ENCODE data around the gene MRPL1. TPM values are rescaled to one million over a fixed set of nuclear protein-coding genes. Genes with fewer than 3 reads are reported as not detected.

Gene MRPL1
- polyA plus RNA-seq (2013, experiment 1 of 2; ENCODE audit: insufficient read length): 29.0 TPM
- polyA plus RNA-seq (2013, experiment 2 of 2; ENCODE audit: insufficient read length): 32.7 TPM

DNA sequence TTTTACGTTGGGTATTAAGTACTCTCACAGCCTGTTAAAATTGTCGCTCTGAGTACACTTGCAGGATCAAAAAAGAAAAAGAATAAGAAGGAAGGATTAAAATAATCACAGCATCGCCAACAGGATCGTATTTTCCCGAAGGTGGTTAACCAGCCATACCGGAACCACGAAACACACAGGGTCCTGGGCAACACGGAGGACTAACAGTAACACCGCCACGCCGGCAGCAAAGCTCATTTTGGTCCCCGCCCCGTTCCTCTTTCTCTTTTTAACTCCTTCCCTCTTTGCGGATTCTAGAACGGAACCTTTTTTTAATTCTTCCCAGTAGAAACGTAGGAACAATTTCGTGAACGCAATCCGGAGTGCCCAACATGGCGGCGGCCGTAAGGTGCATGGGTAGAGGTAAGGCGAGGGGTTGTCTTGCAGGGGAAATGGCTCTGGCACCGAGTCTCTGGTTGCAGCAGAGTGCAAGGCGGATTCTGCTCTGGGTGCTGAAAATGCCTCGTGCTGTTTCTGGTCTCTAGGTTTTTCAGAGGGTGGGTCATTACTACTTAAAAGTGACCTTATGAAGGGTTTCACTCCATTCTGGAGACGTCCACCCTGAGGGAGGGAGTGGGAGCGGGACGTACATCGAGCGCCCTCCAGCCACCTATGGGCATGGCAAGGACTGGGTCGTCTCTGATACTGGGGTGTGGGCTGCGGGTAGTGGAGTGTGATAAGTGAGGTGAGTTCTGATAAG lies at the start of gene MRPL1:
MRPL1 (plus strand) TSS at position 353 of the 739 bp plus-strand sequence; CDS start at position 372, 19 bp downstream.
- peak; percentile 96 for DNase-seq

DNA sequence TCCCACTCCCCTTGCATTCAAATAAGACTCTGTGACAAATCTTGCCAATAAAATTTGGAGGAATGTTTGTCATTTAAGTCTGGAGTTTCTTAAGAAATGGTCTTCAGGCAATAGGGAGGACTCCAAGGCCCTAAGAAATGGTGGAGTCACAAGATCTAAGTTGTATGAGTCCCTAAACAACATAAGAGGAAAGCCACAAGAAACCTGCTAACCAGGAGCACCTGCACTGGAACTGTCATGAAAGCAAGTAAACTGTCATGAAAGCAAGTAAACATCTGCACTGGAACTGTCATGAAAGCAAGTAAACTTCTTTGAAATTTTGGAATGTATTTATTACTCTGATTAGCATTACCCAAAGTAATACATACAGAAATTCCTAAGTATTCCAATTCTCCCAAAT lies 47.0 kb upstream of the MRPL1 start:
- DNase-seq: no peak

DNA sequence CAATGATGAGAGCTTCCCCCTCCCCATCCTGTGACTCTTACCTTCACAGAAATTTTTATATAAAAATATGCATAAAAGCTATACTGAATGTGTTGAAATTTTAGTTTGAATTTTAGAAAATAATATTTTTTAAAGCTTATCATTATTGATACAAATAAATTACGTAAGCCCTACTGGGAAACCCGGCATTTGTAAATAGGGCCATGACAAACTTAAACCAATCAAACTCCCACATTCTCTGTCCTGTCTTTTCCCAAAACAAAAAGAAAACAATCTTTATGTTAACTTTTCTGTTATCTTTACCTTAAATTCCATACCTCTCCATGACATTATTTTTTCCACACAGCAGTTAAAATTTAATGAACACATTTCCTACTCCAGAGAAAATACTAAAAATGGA lies 46.1 kb upstream of the MRPL1 start:
- no peak for DNase-seq

DNA sequence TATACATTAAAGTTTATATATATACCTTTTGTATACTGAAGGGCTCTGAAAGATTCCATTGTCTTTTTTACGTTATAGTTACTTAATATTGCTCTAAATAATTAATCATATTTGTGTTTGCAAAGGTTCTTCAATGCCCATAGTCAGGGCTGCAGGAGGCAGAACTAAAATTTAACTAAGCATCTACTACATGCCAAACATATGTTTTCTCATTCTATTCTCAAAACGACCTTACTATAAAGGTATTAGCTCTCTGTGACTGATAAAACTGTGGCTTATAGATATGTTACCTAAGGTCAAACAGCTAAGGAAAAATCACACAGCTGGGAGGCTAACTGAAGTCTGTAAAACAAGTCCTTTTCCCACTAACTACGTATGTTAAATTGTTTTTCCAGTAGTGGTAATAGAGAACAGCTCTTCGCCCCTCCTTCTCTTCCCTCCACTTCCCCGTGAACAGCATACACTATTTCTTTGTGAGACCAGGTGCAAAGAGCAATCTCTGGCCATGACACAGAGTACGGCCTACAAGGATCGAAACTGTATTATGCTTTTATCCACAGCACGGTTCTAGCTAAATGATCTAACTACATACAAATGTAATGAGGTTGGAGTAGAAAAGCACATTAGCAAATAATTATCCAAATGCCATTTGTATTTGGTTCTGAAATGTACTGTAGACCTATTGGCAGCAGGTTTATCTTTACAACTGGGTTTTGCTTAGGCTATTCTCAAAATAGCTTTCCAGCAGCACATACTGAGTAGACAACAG lies 45.1 kb upstream of the MRPL1 start:
- DNase-seq: no peak

DNA sequence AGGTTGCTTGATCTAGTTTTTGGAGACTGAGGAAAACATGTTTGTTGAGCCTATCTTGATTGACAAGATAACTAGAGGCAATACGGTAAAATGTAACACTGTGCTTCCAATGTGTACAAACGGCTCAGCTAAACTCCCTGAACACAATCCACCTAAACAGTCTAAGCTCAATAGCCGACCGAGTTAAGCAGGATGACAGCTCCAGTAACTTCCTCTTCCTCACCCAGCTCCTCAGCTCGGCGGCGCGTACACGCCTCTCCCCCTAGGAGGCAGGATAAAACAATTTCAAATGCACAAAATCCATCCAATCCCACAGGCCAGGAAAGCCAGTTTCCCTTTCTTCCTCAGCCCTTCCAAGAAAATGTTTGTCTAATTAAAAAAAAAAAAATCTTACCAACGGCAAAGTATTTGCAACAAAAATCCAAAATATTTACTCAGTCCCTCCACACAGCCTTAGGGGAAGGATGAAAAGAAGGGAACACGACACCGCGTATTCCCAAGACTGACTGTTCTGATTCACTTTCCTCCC lies 44.5 kb upstream of the MRPL1 start:
- DNase-seq: peak; percentile 84

DNA sequence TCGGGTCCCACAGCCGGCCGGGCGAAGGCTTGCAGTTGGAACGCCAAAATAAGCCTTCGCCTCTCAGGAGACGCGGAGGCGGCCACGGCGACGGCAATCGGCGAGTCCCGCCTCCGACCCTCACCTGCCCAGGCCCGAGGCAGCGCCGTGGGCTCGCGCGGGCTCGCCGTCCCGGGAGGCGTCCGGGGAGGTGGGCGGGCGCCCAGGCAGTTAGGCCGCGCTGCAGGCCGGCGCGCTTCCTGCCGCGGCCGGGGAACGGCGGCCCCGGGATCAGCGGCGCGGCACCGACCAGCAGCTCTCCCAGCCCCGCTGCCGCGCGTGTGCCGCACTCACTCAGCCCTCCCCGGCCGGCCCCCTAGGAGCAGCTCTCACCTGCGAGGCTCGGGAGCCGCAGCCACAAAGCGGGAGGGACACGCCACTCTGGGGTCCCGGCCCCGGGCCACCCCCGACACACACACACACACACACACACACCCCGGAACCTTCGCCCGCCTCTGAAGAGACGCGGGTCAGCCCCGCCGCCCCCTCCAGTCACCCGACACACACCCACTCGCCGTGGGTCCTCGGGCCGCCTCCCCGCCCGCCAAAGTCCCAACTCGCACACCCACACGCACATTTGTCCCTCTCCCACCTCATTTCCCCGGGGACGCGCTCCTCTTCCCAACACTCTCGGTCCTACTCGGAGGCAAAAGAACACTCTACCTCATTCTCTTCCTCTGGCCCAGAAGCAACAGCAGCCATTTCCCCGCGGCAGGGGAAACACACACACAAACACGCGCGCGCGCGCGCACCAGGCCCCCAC lies 43.8 kb upstream of the MRPL1 start, which contains the start of gene CNOT6L:
CNOT6L (minus strand) TSS at position 767 of the 802 bp plus-strand sequence; CDS start at position 707, 60 bp downstream.
- peak; percentile 51 for DNase-seq

DNA sequence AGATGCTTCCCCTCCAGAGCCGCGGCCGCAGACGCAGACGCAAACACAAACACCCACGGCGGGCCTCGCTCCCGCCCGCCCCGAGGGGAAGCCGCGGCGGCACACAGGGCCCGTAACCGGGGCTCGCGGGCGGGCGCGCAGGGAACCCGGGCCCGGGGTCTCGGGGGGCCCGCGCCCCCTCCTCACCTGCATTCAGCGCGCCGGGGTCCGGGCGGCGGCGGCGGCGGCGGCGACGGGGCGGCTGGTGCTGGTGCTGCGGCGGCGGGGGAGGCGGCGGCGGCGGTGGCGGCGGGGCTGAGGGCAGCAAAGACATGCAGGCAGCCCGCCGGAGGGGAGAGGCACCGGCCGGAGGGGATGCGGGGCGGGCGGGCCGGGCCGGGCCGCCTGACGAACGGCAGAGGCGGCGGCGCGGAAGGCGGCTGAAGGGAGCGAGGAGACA lies 43.2 kb upstream of the MRPL1 start:
- DNase-seq: peak; percentile 19

DNA sequence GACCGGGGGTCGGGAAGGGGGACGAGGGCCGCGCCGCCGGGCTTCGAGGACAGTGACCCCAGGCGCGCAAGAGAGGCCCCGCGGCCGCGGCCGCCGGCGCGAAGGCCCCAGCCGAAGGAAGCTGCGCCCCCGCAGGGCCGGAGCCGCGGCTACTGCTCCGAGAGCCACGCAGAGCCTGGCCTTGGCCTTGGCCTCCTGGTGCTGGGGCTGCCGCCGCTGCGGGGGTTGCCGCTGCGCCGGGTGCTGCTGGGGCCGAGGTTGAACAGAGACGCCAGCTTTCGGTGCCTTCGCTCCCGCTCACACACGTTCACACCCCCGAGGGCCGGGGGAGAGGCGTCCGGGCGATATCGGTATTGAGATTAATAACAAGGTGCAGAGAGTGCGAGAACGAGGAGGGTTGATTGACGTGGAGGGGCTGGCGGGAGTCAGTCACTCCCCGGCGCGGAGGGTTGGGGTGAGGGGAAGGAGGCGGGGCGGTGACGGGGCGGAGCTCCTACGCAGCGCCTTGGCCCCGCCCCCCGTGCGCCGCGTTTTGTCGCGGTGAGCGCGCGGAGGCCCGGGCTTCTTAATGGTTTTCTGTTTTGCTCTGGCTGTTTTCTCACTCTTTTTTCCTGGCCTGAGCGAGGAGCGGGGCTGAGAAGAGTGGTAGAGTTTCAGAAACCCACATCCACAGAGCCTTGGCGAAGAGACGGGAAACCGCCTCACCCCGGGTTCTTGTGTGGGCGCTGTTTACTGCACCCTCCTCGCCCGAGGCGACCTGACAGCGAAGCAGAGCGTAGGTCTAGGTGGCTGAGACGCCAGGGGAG lies 42.6 kb upstream of the MRPL1 start:
- peak; percentile 84 for DNase-seq

DNA sequence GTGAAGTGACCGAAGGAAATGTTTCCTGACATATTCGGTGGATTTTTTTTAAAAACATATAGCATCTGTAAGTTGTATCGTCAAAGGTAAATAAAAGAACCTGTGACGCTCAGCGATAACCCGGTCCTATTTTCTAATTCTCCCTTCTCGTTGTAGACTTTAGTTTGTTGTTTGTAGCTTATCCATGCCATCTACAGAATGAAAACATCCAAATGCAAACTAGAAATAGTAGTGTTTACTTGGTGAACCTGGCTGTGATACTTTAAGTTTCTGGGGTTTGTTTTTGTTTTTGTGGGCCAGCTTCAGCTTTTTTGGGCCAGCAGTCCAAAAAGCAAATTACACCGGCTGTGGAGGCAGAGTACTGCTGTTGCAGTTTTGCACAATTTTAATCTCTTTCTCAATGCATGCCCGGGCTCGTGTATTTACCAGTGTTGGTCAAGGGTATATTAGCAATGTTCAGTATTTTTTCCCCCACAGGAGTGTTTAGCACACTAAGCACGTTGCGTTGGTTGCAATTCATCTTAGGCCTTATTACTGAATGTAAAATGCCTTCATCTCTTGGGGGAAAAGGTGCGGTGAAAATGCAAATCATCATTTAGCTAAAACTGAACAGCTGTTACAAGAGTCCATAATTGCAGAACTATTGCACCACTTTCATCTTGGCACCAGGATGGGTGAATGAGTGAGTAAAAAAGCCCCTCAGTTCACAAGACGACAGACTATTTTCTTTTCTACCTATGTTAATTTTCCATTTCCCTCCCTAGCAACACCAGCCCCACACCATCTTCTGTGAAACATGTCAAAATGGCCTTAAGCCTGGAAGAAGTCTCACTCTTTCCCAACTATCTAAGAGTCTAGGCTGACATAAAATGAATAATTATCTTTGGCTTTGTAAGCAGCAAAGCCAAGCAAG lies 41.7 kb upstream of the MRPL1 start:
- DNase-seq: no peak

DNA sequence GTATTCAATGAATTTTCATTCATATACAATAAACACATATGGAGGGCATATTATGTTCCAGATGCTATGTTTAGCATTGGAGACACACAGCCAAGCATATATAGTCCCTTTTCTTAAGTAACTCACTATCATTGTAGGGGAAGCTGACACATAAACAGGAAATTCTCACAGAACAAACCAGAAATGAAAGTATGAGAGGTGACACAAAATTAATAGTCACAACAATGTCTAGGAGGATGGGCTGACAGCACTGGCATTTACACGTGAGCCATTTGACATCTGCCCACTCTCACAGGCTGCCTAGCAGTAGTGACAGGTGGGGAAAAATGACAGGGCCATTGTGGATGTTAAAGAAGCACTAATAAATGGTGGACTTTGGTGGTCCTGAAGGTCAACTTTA lies 40.9 kb upstream of the MRPL1 start:
- no peak for DNase-seq

DNA sequence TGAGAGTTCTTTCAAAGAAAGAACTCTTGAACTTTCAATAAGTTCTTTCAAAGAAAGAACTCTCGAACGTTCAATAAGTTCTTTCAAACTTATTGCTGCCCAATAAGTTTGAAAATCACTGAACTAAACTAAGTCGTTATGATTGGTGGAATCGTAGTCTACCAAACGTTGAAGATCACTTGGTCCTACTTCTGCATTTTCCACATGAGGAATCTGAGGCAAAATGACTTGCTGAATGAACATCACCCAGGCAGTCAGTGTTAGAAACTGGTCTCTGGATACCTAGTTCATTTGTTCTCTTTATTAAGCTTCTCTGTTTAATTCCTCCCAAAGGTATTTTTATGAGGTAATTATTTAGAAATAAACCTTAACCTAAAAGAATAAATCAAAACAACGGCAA lies 36.4 kb upstream of the MRPL1 start:
- no peak for DNase-seq

DNA sequence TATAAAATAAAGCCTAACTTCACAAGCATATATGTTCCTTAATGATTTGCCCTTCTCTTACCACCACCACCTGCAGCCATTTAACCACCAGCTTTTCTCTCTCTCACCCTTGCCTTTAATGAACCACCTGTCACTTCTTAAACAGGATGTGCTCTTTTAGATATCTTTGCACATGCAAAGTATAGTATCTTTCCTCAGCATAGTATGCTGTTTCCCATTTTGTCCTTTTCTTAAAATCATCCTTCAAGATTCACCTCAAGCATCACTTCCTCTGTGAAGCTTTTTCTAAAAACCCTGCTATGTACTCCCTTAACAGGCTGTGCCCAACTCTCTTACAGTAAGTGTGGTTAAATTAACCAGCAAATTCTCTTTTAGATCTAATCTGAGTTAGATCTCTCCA lies 35.3 kb upstream of the MRPL1 start:
- no peak for DNase-seq

DNA sequence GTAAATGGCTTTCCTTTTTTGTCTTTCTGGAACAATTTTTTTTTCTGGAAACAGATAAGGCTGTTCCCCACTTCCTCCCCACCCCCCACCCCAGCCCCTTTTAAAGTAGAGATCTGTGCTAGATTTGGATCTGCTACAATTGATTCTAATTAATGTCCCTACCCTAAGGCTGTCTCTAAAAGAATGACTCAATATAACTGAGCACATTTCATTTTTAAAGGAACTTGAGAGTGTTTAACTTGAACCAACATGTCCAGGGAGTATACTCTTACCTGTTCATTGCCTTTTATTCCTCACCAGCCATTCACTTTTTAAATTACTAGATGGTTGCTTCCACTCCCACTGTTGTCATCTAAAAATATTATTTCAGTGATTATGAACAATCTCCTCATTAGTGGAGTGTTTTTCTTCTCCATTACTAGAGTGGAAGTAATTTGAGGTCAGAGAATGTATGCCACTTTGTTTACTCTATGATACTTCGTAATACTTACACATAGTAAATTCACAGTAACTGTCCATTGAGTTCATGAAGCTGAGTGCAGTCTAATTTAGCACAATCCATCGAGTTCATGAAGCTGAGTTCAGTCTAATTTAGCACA lies 29.4 kb upstream of the MRPL1 start:
- no peak for DNase-seq

DNA sequence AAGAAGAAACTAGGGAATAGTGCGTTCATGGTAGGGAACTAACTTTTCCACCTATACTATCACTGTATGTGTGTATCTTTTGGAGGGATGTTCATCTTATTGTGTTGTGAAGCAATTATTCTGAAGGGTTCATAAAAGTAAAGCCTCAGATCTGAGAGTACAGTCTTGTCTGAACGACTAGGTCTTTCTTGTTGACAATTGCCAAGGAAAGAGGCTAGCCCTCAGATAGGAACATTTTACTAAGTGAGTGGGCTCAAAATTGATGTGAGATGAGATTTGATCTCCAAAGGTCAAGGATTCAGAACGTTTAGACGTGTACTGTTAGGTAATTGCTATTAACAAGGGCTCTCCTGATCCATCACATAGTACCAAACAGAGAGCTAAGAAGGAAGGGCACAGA lies 28.2 kb upstream of the MRPL1 start:
- DNase-seq: no peak

DNA sequence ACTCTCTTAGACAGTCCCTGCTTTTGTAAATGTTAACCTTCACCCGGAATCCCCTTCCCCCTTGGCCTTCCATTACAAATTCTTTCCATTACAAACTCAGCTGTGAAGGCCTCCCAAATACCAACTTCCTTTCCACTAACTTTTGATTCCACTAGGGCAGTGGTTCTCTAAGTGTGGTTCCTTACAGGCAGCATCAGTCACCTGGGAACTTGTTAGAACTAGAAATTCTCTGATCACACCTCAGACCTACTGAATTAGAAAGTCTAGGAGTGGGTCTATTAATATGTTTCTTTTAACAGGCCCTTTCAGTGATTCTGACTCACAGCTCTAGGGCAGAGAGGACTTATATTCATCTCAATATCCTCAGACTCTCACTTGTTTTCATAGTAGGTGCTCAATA lies 19.0 kb upstream of the MRPL1 start:
- no peak for DNase-seq

DNA sequence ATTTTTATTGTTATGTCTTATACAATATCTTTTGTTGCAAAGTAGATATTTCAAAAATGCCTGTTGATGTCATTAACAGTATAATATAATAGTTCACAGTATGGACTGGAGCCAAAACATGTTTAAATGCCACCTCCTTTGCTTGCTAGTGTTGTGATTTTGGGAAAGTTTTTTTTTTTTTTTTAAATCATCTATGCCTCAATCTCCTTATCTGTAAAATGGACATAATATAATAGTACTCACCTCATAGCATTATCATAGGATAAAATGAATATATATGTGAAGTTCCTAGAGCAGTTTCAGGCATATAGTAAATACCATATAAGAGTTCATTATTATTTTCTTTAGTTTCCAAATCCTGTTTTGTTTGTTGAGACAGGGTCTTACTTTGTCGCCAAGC lies 18.3 kb upstream of the MRPL1 start:
- no peak for DNase-seq

DNA sequence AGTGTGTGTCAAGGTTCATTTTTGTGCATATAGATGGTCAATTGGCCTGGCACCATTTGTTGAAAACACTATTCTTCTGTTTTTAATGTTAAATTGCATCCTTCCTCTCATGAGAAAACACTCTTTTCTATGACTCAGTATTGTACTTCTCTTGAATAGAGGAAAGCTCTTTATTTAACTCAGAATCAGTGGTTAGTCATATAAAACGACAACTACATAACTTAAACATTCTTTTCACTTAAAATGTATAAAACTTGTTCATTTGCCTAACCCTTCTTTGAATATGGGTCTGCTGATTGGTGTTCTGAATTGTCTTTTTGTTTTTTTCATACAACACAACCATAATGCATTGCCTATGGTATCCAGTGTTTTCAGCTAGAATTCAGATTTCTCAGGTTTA lies 17.2 kb upstream of the MRPL1 start:
- no peak for DNase-seq

DNA sequence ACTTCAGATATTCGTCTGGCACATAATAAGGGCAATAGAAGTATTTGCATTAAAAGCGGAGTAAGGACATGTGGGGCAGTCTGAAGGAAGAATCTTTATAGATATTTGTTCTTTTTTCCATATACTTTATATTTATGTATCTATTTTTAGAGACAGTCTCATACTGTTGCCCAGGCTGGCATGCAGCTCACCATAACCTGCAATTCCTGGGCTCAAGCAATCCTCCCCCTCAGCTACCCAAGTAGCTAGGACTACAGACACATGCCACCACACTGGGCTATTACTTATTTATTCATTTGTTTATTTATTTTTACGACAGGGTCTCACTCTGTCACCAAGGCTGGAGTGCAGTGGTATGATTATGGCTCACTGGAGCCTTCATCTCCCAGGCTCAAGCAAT lies 16.7 kb upstream of the MRPL1 start:
- no peak for DNase-seq

DNA sequence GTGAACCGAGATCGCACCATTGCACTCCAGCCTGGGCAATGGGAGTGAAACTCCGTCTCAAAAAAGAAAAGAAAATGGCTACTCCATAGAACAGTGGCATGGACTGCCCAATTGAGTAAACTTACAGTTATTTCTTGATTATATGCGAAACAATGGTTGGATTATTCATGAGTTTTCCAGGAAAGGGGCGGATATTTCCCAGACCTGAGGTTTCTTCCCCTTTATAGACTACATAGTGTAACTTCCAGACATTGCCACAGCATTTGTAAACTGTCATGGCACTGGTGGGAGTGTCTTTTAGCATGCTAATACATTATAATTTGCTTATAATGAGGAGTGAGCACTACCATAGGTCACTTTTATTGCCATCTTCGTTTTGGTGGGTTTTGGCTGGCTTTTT lies 14.1 kb upstream of the MRPL1 start:
- no peak for DNase-seq

DNA sequence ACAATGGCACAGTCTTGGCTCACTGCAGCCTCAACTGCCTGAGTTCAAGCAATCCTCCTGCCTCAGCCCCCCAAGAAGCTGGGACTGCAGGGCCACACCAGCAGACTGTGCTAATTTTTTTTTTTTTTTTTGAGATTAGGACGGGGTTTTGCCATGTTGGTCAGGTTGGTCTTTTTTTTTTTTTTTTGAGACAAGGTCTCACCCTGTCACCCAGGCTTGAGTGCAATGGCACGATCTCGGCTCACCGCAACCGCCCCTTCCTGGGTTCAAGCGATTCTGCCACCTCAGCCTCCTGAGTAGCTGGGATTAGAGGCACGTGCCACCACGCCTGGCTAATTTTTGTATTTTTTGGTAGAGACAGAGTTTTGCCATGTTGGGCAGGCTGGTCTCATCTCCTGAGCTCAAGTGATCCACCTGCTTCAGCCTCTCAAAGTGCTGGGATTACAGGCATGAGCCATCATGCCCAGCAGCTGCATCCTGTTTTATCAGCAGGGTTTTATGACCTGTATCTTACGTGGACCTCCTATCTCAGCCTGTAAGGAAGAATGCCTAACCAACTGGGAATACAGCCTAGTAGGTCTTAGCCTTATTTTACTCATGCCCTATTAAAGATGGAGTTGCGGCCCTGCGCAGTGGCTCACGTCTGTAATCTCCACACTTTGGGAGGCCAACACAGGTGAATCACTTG lies 13.2 kb upstream of the MRPL1 start:
- no peak for DNase-seq

Measured in fibroblast of skin of scalp (primary cell).